ENCODE measurements around the gene CDK8.

The CDK8 gene

DNA sequence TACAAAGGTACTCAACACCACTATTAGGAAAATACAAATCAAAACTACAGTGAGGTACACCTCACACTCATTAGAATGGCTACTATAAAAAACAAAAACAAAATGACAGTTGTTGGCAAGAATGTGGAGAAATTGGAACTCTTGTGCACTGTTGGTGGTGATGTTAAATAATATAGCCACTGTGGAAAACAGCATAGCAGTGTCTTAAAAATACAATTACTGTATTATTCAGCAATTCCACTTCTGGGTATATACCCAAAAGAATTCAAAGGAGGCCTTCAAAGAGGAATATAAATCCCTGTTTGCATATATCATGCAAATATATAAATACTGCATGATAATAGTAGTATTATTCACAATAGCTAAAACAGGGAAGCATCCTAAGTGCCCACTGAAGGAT is 66.8 kb downstream of the CDK8 start:
- DNase-seq (ENCODE audit: insufficient read length, low spot score), result no peak
- no peak for TF ChIP-seq POLR2A (IDR thresholded peaks at IDR 0.05; ENCODE audit: low read depth, low read length)
- FAIRE-seq, result no peak

DNA sequence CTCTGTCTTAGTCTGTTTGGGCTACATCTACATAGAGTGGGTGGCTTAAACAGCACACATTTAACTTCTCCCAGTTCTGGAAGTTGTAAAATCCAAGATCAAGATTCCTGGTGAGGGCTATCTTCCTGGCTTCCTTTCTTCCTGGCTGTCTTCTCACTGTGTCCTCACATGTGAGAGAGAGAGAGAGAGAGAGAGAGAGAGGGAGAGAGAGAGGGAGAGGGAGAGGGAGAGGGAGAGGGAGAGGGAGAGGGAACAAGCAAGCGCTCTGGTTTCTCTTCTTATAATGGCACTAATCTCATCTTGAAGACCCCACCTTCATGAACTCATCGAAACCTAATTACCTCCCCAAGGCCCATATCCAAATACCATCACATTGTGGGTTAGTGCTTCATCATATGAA is 69.2 kb downstream of the CDK8 start:
- FAIRE-seq, result no peak
- no peak for TF ChIP-seq POLR2A (IDR thresholded peaks at IDR 0.05; ENCODE audit: low read depth, low read length)
- no peak for DNase-seq (ENCODE audit: insufficient read length, low spot score)

DNA sequence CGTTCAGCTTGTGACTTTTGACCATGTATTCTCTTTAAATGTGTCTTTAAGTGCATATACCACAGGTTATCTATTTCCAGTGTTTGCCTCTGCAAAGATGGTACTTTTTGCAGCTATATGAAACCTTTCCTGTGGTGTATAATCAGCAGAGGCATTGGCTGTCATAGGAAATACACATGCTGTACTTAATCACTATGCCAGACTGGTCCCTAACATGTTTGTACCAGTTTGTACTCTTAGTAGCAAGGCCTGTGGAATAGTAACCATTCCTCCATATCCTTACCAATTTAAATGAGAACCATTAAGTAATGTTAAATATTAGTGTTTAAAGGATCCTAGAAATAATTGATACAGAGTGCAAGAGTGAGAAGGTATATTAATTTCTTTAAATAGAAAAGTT is 69.8 kb downstream of the CDK8 start:
- DNase-seq (ENCODE audit: insufficient read length, low spot score), result no peak
- FAIRE-seq, result no peak
- TF ChIP-seq POLR2A (IDR thresholded peaks at IDR 0.05; ENCODE audit: low read depth, low read length), result no peak

DNA sequence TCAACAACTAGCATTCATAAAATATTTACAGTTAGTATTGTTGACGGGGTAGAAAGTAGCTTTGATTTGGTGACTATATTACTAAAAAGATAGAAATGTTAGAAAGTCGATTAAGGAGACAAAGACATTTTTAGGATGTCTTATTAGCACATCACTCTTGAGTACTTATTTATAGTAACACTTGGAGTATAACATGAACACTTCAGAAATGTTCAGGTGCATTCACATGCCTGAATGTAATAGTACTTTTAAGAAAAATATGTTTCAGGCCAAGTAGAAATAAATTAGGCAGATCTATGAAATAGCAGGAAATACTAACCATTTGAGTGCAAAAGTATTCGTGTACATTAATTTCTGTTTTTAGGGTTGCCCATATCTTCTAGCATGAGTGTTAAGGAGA is 70.4 kb downstream of the CDK8 start:
- FAIRE-seq, result no peak
- no peak for DNase-seq (ENCODE audit: insufficient read length, low spot score)
- TF ChIP-seq POLR2A (IDR thresholded peaks at IDR 0.05; ENCODE audit: low read depth, low read length), result no peak

DNA sequence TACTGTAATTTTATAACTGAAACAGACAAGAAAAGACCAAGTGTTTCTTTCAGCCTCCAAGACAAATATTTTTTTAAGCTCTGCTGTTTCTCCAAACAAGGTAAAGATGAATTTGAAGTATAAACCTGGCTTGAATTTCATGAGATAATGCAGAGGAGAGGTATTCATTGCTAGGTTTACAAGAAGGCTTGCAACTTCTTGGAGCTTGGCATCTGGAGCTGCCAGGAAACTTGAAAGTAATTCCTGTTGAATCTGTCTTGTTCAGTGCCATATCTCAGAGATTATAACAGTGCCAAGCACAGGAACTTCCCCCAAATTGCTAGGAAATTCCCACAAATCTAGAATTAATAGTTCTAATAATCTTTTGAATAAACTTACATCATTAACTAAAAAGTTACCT is 70.9 kb downstream of the CDK8 start:
- TF ChIP-seq POLR2A (IDR thresholded peaks at IDR 0.05; ENCODE audit: low read depth, low read length), result no peak
- FAIRE-seq, result no peak
- DNase-seq (ENCODE audit: insufficient read length, low spot score), result no peak

DNA sequence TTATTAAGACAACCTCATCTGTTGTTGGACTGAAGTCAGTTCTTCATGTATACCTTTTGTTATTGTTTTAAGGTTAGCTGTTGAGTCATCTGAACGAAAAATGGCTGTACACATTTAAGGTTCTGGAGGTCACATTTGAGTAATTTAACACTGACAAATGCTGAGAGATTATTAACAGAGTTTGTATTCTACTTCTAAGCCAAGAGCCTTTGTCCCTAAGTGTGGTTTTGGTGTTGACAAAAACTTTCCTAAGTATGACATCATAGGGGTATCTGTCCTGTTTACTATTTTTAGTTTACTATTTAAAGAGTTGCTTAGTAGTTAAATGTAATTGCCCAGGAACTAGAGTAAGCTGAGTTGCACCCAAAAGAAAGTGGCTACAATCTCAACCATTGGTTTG is 71.9 kb downstream of the CDK8 start:
- TF ChIP-seq POLR2A (IDR thresholded peaks at IDR 0.05; ENCODE audit: low read depth, low read length), result no peak
- DNase-seq (ENCODE audit: insufficient read length, low spot score), result no peak
- no peak for FAIRE-seq

DNA sequence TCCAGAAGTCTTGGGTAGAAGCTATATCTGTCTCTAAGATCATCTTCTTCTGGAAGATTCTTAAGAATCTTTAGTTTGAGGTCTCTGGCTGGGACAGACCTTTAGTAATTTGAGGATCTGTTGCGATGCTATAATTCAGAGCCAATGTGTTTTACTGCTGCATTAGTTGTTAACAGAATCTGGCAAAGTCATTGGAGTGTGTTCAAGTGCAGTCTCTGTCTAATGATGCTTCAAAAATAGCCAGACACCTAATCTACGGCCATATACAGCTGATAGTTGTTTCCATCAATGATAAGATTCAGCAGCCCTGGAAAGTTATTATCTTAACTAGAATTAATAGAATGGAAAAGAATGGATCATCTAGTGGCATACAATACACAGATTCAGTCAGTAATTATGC is 72.6 kb downstream of the CDK8 start:
- DNase-seq (ENCODE audit: insufficient read length, low spot score) (no peak), FAIRE-seq (no peak)
- no peak for TF ChIP-seq POLR2A (IDR thresholded peaks at IDR 0.05; ENCODE audit: low read depth, low read length)

DNA sequence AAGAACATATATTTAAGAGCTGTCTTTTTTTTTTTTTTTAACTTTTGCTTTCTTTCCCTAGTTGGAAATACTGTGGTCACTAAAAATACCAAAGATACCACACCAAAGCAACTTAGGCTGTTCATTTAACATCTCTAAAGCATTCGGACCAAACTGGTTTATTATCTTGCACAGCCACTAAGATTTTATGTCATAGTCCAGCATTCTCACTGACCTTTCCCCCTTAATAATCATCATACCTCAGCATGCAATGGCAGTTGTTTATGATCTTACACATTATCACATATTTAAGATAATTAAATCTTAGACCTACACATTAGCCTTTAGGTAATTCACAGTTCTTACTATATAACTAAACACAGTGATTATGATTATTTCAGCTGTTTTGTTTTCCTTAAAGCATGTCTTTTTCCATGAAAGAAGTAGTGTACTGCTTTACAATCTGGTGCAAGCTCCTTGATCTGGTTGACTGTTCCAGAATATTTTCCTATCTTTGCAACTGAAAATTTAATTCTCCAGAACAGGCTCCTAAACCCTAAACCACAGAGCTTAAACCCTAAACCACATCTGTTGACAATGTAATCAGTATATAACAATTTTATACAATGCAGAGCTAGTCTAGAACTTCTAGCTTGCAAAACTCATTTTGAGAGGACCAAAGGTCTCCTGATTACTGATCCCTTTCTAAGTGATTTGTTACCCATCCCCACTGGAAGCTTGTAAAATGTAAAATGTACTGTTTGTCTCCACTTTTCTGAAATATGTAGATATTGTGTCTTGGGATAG is 74.2 kb downstream of the CDK8 start:
- DNase-seq (ENCODE audit: insufficient read length, low spot score) (no peak), FAIRE-seq (no peak)
- no peak for TF ChIP-seq POLR2A (IDR thresholded peaks at IDR 0.05; ENCODE audit: low read depth, low read length)

DNA sequence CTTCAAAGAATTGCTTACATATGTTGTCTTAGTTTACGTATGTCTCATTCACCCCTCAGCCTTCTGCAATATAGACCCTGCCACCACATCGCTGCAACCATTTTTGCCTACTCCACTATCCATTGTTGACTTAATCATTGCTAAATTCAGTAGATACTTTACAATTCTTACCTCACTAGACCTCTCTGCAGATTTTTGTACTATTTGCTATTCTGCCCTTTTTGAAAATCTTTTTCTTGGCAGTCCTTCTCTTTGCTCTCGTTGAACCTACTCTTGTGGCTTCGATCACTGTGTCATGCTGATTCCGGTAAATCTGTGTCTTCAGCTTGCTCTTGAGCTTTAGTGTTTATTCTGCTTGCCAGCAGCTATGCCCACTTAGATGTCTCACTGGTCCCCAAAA is 81.2 kb downstream of the CDK8 start:
- FAIRE-seq, result no peak
- no peak for DNase-seq (ENCODE audit: insufficient read length, low spot score)
- no peak for TF ChIP-seq POLR2A (IDR thresholded peaks at IDR 0.05; ENCODE audit: low read depth, low read length)

DNA sequence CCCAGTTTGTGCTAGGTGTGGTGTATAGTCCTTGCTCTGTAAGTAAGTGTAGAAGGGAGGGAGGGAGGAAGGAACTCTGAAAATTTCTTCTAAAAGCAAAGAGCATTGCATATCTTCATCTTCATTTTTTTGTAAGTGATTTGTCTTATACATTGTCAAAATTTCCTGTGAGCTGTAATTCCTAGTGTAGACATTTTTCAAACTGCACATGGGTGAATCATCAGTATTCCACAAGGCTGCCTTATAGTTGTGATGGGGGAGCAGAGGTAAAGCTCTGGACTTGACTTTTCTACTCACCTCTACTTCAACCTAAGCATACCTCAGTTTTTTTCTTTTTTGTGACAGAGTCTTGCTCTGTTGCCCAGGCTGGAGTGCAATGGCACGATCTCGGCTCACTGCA is 86.9 kb downstream of the CDK8 start:
- DNase-seq (ENCODE audit: insufficient read length, low spot score) (no peak), FAIRE-seq (peak; percentile 38)
- TF ChIP-seq POLR2A (IDR thresholded peaks at IDR 0.05; ENCODE audit: low read depth, low read length), result no peak

DNA sequence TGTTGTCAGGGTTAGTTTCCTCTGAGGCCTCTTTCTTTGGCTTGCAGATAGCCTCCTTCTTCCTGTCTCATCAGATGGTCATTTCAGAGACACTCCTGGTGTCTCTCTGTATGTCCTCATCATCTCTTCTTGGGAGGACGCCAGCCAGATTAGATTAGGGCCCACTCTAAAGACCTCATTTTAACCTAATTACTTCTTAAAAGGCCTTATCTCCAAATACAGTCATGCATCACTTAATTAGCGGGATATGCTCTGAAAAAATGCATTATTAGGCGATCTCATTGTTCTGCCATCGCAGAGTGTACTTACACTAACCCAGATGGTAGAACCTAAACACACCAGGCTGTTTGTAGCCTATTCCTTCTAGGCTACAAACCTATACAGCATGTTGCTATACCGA is 89.0 kb downstream of the CDK8 start:
- FAIRE-seq (no peak), DNase-seq (ENCODE audit: insufficient read length, low spot score) (no peak)
- TF ChIP-seq POLR2A (IDR thresholded peaks at IDR 0.05; ENCODE audit: low read depth, low read length), result no peak

DNA sequence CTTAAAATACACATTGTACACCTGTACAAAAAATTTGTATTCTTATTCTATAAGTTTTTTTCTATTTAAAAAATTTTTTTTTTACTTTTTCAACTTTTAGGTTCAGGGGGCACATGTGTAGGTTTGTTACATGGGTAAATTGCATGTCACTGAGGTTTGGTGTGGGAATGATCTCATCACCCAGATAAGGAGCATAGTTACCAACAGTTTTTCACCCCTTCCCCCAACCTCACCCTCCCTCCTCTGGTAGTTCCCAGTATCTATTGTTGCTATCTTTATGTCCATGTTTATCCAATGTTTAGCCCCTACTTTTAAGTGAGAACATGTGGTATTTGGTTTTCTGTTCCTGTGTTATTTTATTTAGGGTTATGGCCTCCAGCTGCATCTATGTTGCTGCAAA is 89.9 kb downstream of the CDK8 start:
- DNase-seq (ENCODE audit: insufficient read length, low spot score) (no peak), FAIRE-seq (no peak)
- TF ChIP-seq POLR2A (IDR thresholded peaks at IDR 0.05; ENCODE audit: low read depth, low read length), result no peak

DNA sequence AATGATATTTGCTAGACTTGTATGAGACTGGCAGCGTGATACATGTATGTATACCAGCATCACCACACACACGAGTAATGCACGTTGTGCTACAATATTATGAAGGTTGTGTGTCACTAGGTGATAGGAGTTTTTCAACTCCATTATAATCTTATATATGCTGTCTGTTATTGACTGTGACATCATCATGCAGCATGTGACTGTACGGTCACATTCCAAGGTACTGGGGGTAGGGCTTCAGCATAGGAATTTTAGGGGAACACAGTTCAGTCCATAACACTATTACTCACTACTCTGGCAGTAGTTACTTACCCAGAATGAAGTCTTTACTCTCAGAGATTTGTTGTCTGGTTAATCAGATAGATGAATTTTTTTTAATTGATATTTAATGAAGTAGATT is 91.1 kb downstream of the CDK8 start:
- no peak for TF ChIP-seq POLR2A (IDR thresholded peaks at IDR 0.05; ENCODE audit: low read depth, low read length)
- DNase-seq (ENCODE audit: insufficient read length, low spot score) (no peak), FAIRE-seq (no peak)

DNA sequence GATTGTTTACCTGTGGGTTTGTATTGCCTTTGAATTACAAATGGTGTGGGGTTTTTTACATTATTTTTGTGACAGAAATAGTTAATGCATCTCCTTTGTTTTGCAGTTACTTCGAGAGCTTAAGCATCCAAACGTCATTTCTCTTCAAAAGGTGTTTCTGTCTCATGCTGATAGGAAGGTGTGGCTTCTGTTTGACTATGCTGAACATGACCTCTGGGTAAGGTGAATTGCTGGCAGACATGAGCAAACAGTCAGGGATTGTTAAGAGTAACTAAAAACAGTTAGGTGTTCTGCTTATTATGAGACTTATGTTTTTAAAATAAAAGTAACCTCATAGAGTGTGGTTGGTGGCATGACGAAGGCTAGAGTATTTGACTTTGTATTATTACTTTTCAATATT is 95.0 kb downstream of the CDK8 start:
- no peak for DNase-seq (ENCODE audit: insufficient read length, low spot score)
- no peak for FAIRE-seq
- TF ChIP-seq POLR2A (IDR thresholded peaks at IDR 0.05; ENCODE audit: low read depth, low read length), result no peak

DNA sequence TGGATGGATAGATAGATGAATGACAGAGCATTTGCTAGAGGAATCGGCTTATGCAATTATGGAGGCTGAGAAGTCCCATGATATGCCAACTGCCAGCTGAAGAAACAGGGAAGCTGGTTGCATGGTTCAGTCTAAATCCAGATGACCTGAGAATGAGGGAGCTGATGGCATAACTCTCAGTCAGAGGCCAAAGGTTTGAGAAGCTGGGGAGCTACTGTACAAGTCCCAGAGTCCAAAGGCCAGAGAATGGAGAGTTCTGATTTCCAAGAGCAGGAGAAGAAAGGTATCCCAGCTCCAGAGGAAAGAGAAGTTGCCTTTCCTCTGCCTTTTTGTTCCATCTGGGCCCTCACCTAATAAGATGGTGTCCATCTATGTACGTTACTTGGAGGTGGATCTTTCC is 108.3 kb downstream of the CDK8 start:
- no peak for FAIRE-seq
- no peak for DNase-seq (ENCODE audit: insufficient read length, low spot score)
- no peak for TF ChIP-seq POLR2A (IDR thresholded peaks at IDR 0.05; ENCODE audit: low read depth, low read length)

DNA sequence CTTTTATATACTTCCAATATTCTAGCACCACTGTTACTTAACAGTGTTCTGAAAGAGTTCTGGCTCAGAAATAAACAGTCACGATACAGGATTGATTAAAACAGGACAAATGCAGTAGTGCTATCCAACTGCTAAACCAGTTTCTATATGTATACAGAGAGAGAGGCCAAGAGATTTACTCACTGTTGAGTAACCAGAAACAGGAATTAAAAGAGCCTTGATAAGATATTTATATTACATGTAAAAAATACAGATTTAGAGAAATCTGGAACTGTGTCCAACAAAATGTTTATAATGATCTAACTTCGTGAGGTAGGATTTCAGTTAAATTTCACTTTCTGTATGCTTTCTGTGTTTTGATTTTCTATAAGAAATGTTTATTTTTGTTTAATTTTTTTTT is 116.6 kb downstream of the CDK8 start:
- no peak for TF ChIP-seq POLR2A (IDR thresholded peaks at IDR 0.05; ENCODE audit: low read depth, low read length)
- FAIRE-seq (no peak), DNase-seq (ENCODE audit: insufficient read length, low spot score) (no peak)

Data from H54 (cell line).